G401 (cell line): ENCODE data around the gene PACSIN2. TPM values are rescaled to one million over a fixed set of nuclear protein-coding genes. Genes with fewer than 3 reads are reported as not detected.

ENCODE experiments used
- DNase-seq: peaks from one replicate; pipeline ENCODE4 v3.0.0-alpha.2; 2015; ENCODE audit warnings: low spot score
- in situ Hi-C: cut with HindIII; loops from 2 replicates; pipeline ENCODE4 v1.10.0; 2016; ENCODE audit warnings: low sequenced_read_pairs, mixed read lengths
- total RNA-seq: library from RNA; depleted of rRNA; stranded (reverse); fragments of >200 nt; shearing (Covaris generic); gene quantifications from 2 replicates; pipeline ENCODE4 v1.2.3, GENCODE V29; 2014

PACSIN2 gene
- total RNA-seq, 1 experiment from 2014 or later: 72.5 TPM

GRCh38 chr22:42994917-42995562 is 19.9 kb downstream of the PACSIN2 start:
- no peak for DNase-seq
- in situ Hi-C loops: no loop called here

DNA sequence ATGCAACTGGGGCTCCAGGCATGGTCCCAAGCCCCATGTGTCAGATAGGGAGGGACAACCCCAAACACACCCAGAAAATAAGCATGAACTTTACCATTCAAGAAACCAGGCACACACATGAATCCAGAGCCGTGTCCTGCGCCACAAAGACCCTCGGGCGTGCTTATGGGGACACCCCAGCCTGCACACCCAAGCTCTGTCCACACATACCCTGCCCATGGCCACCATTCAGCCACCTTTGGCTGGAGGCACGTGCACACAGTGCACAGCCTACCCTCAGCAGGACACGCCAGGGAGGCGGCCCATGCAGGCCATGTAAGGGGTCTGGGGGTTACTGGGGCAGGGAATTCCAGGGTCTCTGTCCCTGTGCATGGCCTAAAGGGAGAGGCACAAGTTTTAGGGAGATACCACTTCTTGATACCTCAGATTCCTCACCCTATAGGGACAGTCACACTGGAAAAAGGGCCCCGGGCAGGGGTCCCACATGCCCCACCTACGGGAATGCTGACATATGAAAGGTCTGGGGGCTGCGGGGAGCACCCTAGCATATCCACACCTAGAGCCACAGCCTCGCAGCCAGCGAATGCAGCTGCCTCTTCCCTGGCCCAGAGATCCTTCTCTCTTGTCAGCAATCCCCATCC is 20.6 kb downstream of the PACSIN2 start:
- no peak for DNase-seq
- in situ Hi-C loops: no loop called here

DNA sequence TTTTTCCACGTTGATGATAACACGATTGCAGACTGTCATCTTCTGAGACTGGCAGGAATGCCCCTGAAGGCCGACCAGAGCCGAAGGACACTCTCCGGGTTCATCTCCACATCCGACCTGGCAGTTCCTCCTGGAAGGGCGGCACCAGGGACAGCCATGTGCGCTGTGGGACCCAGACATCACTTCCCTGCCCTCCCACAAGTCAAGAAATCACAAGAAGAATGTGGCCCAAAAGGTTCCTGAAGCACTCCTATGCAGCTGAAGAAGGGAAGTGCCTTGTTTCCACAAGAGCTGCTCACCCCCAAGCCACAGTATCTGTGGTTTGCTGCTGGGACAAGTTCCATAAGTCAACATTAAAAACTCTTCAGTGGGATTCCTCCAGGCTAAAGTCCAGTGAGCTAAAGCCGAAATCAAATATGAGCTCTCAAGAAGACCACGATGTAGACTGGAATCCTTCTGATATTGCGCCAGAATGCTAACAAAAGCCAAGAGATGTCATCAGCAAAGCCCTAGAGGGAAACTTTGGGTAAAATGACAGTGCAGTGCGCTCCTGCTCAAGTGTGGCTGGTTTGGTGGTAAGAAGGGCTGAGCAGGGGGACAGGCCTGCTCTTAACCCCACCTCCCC is 21.2 kb downstream of the PACSIN2 start:
- DNase-seq: no peak
- in situ Hi-C loops: no loop called here

DNA sequence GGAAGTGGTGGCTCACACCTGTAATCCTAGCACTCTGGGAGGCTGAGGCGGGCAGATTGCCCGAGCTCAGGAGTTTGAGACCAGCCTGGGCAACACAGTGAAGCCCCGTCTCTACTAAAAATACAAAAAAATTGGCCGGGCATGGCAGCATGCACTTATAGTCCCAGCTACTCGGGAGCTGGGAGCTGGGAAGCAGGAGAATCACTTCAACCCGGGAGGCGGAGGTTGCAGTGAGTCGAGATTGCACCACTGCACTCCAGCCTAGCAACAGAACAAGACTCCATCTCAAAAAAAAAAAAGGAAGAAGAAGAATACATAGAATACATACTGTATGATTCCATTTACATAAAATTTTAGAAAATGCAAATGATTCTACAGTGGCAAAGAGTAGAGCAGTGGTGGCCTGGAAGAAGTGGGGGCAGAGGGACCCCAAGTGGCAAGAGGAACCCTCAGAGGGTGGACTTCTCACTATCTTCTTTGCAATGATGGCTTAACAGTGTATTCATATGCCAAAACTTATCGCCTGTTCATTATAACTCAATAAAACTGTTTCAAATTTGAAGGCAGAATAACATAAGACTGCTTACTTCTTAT is 22.0 kb downstream of the PACSIN2 start:
- DNase-seq: no peak
- in situ Hi-C loops: no loop called here

- in situ Hi-C loops: no loop called here
- DNase-seq: no peak
These were observed 22.9 kb downstream of the PACSIN2 start for GRCh38 chr22:42992092-42992491.

- in situ Hi-C loops: no loop called here
- DNase-seq: no peak
These were observed 23.8 kb downstream of the PACSIN2 start for GRCh38 chr22:42991010-42991651.

DNA sequence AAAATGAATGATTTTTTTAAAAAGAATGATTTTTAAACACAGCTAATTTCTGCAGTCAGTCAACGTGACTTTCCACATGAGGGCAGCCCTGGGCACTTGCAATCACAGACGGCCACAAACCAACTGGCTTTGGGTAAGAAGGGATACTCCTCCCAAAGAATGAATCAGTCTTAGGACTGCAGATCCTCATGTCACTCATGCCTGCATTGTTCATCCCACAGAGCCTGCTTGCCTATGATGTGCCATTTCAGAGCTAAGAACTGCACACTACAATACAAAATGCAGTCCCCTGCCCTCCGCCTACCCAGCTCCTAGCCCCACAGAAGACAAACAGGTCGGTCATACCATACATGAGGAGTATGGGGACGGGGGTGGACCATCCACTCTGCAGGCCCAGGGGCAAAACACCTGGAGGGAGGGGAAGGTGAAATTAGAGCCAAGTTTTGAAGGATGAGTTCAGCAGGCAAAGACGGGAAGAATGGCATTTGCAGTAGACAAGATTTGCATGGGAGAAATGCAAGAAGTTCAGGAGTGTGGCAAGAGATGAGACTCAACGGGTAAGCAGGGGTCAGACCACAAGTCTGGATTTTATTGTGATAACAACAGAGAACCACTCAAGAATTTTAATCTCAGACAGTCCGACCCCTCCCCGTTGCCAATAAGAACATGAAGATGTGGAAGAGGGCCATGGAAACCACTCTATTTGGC is 24.7 kb downstream of the PACSIN2 start:
- in situ Hi-C loops: no loop called here
- no peak for DNase-seq

GRCh38 chr22:42986115-42986514 is 28.8 kb downstream of the PACSIN2 start:
- DNase-seq: no peak
- in situ Hi-C loops: no loop called here

DNA sequence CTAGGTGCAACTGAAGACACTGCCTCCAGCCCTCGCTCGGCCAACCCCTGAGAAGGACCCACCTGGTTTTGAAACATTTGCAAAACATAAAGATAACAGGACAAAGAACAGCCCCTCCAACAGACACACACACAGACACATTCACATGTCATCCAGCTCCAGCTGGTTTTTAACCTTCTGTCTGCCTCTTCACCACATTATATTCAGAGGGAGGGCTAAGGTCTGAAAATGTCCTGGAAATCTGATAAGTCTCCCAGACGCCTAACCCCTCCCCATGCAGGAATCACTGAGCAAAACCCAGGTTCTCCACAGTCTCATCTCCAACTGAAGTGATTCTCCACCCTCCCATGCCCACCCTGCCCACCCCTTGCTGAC is 29.4 kb downstream of the PACSIN2 start:
- in situ Hi-C loops: no loop called here
- no peak for DNase-seq

DNA sequence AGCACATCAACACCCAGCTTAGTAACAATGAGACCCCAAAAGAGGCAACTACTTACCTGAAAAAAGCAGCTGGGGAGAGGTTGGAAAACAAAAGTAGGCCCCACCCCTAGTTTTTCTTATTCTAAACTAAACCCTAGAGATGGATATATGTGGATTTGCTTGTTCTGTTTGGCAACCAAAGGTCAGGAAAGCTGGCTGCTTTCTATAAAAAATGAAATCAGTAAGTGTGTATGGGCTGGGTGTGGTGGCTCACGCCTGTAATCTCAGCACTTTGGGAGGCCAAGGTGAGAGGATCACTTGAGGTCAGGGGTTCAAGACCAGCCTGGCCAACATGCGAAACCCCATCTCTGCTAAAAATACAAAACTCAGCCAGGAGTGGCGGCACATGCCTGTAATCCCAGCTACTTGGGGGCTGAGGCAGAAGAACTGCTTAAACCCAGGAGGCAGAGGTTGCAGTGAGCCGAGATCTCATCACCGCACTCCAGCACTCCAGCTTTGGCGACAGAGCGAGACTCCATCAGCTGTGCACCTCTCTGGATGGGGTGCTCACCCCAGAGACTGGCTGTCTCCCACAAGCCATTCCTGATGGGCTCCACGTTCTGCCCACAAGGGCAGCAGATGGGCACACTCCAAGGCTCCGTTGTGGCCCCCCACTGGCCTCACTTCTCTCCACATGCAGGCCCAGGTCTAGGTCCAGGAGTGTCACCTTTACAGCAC is 30.0 kb downstream of the PACSIN2 start:
- DNase-seq: no peak
- in situ Hi-C loops: no loop called here

DNA sequence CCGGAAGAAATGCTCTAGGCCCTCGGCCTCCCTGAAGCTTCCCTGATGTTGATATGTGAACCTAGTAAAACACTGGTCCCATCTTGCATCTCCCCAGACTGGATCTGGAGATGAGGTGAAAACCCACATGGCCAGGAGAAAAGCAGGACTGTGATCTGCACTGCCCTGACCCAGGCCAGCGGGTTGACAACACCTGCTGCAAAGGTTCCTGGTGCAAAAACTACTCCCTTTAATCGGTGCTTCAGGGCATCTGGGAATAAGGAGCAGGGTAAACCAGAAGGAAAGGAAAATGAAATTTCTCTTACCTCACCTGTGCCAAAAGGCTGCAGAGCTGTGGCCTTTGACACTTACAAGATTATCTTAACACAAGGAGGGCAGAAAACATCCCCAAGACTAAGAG is 30.6 kb downstream of the PACSIN2 start:
- DNase-seq: no peak
- in situ Hi-C loops: no loop called here

DNA sequence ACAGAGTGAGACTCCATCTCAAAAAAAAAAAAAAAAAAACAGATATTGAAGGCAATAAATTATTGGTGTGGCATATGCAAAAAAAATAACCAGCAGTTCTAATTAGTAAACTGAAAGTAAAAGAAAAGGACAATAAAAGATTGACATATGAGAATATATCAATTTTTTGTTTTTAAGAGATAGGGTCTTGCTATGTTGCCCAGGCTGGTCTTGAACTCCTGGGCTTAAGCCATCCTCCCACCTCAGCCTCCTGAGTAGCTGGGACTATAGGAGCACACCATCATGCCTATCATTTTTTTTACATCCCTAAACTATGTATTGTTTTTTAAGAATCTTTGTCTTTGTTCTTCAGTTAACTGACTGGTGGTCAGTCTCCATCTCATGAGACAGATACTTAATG is 31.5 kb downstream of the PACSIN2 start:
- in situ Hi-C loops: no loop called here
- no peak for DNase-seq

- DNase-seq: no peak
- in situ Hi-C loops: no loop called here
These were observed 35.3 kb downstream of the PACSIN2 start for GRCh38 chr22:42979606-42980005.

GRCh38 chr22:42978453-42979103 is 36.4 kb downstream of the PACSIN2 start:
- in situ Hi-C loops: no loop called here
- DNase-seq: peak; percentile 43

DNA sequence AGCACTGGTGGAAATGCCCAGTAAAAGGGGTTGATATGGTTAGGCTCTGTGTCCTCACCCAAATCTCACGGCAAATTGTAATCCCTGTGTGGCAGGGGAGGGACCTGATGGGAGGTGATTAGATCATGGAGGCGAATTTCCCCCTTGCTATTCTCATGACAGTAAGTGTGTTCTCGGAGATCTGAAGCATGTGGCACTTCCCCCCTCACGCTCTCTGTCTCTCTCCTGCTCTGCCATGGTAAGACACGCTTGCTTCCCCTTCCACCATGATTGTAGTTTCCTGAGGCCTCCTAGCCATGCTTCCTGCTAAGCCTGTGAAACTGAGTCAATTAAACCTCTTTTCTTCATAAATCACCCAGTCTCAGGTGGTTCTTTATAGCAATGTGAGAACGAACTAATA is 37.4 kb downstream of the PACSIN2 start:
- DNase-seq: no peak
- in situ Hi-C loops: no loop called here

GRCh38 chr22:42976217-42976933 is 38.6 kb downstream of the PACSIN2 start:
- in situ Hi-C loops: no loop called here
- no peak for DNase-seq

GRCh38 chr22:42974223-42974622 is 40.7 kb downstream of the PACSIN2 start:
- in situ Hi-C loops: no loop called here
- DNase-seq: no peak

- DNase-seq: no peak
- in situ Hi-C loops: no loop called here
These were observed 41.4 kb downstream of the PACSIN2 start for GRCh38 chr22:42973536-42973881.
